ENCODE results near the gene AGBL4. TPM values are rescaled to one million over a fixed set of nuclear protein-coding genes. Genes with fewer than 3 reads are reported as not detected.

The AGBL4 gene
- total RNA-seq, 4 donors from 2014 or later = 0.08 to 0.71 (median 0.60) TPM

DNA sequence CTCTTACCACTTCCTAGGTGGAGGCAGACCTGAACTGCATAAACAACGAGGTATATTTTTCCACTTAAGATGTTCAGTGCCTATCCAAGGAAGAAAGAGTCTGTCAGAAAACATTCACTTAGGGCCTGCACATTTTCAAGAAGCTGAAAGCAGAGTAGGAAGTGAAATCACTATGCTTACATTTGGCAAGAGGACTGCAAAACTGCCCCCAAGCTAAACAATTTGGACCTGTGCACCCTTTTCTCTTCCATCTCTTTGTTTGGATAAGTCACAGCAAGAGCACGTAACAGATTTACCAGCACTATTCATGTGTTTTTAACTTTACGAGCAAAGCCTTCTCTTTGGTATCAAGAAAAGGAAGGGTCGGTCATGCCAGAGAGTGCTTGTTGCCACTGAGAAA is 1233.9 kb downstream of the AGBL4 start:
- intact Hi-C loops (cut with DNase I; ENCODE audit: low total_unique reads) = no loop called here
- WGBS, 2 donors = 41 to 49% methylated on average over 4 of the region's 4 CpGs
- no peak overlapping the region for H3K4me3 ChIP-seq (ENCODE audit: low read depth, poor library complexity, severe bottlenecking)
- DNase-seq (ENCODE audit: low spot score in 2 of 2) = no peak
- TF ChIP-seq CTCF (IDR thresholded peaks at IDR 0.05) (no peak), POLR2A (IDR thresholded peaks at IDR 0.05) (no peak)

GRCh38 chr1:48785869-48786268 is 1237.9 kb downstream of the AGBL4 start:
- WGBS, 2 donors = 79 to 83% methylated on average over 1 of the region's 1 CpG

DNA sequence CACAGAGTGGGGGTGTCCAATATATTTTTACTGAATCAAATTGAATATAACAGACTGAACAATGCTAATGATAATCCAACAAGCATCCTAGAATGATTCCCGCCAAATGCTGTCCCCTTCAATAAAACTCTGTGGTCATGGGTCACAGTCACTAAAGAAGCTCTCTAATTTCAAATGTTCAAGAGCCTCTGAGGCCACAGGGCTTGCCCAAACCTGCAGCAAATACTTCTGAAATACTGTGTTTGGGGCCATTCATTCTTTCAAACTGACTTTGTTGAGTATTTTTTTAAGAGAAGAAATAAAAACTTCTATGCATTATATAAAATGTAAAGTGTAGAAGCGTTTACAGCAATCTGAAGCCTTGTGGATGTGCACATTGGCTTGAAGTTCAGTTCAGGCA is 1239.5 kb downstream of the AGBL4 start:
- no peak for DNase-seq (ENCODE audit: low spot score in 2 of 2)
- H3K4me3 ChIP-seq (ENCODE audit: low read depth, poor library complexity, severe bottlenecking) = no peak overlapping the region
- intact Hi-C loops (cut with DNase I; ENCODE audit: low total_unique reads) = no loop called here
- 67 to 81% methylated on average over 2 of the region's 2 CpGs for WGBS, 2 donors
- TF ChIP-seq POLR2A (IDR thresholded peaks at IDR 0.05) (no peak), CTCF (IDR thresholded peaks at IDR 0.05) (no peak)

More at GRCh38 chr1:48785869-48786268, 1237.9 kb downstream of the AGBL4 start:
- TF ChIP-seq CTCF (IDR thresholded peaks at IDR 0.05) (no peak), POLR2A (IDR thresholded peaks at IDR 0.05) (no peak)
- intact Hi-C loops (cut with DNase I; ENCODE audit: low total_unique reads) = no loop called here
- no peak overlapping the region for H3K4me3 ChIP-seq (ENCODE audit: low read depth, poor library complexity, severe bottlenecking)
- DNase-seq (ENCODE audit: low spot score in 2 of 2) = no peak

DNA sequence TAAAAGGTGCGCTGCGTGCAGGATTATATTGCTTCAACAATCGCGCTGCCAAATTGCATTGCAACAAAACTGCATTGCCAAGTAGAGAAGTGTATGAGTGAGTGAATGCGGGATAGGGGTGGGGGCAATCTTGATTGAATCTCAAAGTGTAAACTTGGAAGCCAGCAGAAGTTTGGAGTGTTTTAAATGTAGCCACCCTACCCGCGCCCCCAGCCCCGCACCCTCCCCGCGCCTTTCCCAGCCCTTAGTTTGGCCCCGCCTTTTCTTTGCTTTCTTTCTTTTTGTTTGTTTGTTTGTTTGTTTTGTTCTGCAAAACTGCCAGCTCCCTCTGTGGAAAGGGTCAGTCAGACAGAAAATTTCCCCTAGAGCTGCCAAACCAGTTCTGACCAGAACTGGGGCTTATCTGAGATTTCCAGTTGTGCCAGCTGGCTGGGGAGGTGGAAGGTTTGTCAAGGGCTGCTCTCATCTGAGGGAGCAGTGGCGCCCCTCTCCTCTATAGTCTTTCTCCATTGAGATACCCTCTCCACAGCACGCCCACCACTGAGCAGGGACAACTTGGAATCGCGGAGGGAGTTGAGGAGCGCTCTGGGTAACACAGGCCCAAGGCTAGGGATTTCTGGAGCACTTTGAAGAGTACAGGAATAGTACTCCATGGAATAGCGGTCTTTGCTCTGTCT is 1246.4 kb downstream of the AGBL4 start:
- DNase-seq (ENCODE audit: low spot score in 2 of 2) = no peak
- H3K4me3 ChIP-seq (ENCODE audit: low read depth, poor library complexity, severe bottlenecking) = peak overlapping the region; percentile 67
- 9 to 14% methylated on average over 17 of the region's 17 CpGs for WGBS, 2 donors
- TF ChIP-seq CTCF (IDR thresholded peaks at IDR 0.05) = no peak
- TF ChIP-seq POLR2A (IDR thresholded peaks at IDR 0.05) = no peak
- intact Hi-C loops (cut with DNase I; ENCODE audit: low total_unique reads) = no loop called here

DNA sequence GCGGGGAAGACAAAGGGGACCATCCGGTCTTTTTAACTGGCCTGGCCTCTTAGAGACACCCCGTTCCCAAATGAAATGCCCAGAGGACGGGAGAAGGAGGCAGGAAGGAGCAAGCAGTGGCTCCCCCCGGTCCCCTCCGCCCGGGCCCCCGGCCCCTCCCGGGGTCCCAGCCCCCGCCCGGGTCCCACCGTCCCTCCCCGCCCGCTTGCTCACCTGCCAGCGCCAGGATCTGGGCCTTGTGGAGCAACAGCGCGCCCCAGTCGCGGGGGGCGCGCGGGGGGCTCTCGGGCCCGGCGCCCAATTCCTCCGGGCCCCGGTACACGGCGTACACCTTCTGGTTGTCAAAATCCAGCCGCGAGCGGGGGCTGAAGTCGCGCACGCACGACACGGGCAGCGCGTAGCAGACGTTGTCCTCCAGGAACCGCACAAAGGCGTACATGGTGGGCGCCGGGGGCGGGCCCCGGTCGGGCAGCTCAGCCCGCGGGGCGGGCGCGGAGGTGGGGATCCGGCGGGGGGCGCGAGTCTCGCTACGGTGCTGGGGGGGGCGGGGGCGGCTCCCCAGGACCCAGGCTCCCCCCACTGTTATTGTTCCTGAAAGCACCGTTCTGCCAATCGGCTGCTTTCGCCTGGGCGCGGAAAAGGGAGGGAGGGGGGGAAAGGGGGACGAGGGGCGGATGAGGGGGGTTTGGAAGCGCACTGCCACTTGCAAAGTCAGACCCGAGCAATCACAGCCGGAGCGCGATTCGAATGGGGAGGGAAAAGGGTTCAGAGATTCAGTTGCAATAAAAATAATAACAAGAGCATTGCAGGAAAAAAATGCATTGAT is 1247.1 kb downstream of the AGBL4 start, which contains the start of gene BEND5:
TSS of gene BEND5 (minus strand) at position 499 of the 826 bp plus-strand sequence. CDS start at position 439, 60 bp downstream.
- 1 to 2% methylated on average over 33 to 36 of the region's 73 CpGs for whole genome bisulfite sequencing, 2 donors
- H3K4me3 ChIP-seq (ENCODE audit: low read depth, poor library complexity, severe bottlenecking) = peak within 1 kb of the TSS; percentile 67
- peak; percentile 16 to 90 for DNase-seq (ENCODE audit: low spot score in 2 of 2)
- intact Hi-C loops (cut with DNase I; ENCODE audit: low total_unique reads) = no loop called here
- no peak for TF ChIP-seq CTCF (IDR thresholded peaks at IDR 0.05)
- TF ChIP-seq POLR2A (IDR thresholded peaks at IDR 0.05) = no peak

Measured in lower leg skin (tissue), 4 donors.